GM12878 (cell line): ENCODE data around the gene MT1H. TPM values are rescaled to one million over a fixed set of nuclear protein-coding genes. Genes with fewer than 3 reads are reported as not detected.

Source experiments
- ATAC-seq: fragments of 200-7000 bp; cut with Tn5 transposase; 3 replicates; pipeline ENCODE4 v1.9.1; 2020; ENCODE audit warnings: mild to moderate bottlenecking, moderate library complexity
- BruUV-seq: library from RNA; stranded (reverse); fragments of 400-500 nt; replicated peaks from 2 replicates; lab custom pipeline; 2021; lab: Mats Ljungman, UMichigan
- CTCF ChIA-PET: fragments of 300-600 bp; sonication (Branson Sonifier 250); formaldehyde crosslinking; extraction: SDS; loops from one replicate; lab custom pipeline; 2021; ENCODE audit warnings: inconsistent platforms; lab: Yijun Ruan, JAX
- POLR2A ChIA-PET: fragments of 350-600 bp; formaldehyde crosslinking; extraction: SDS; loops from one replicate; lab custom pipeline; 2021; ENCODE audit warnings: inconsistent platforms; lab: Charles Lee
- RAD21 ChIA-PET: fragments of 300-600 bp; sonication (Branson Sonifier 250); formaldehyde crosslinking; loops from one replicate; lab custom pipeline; 2023; ENCODE audit warnings: antibody characterized with exemption; ENCODE audit not compliant: unreplicated experiment; lab: Charles Lee
- SMC1A ChIA-PET: fragments of 300-600 bp; sonication (Branson Sonifier 250); formaldehyde crosslinking; loops from one replicate; lab custom pipeline; 2023; ENCODE audit not compliant: unreplicated experiment, uncharacterized antibody; lab: Charles Lee
- DNase-seq: peaks from one replicate; pipeline ENCODE4 v3.0.0-alpha.2; 2011; ENCODE audit warnings: low read depth, low spot score
- FAIRE-seq: peaks from 3 replicates; lab custom pipeline; 2011; peaks lifted over from hg19 to GRCh38; lab: Jason Lieb, UNC
- H2AFZ ChIP-seq: 2 replicates; pipeline ENCODE4 v1.6.0; 2011; ENCODE audit warnings: low read depth, low read length, control low read depth; ENCODE audit not compliant: control insufficient read depth
- H3K27ac ChIP-seq: 2 replicates; pipeline ENCODE4 v1.5.1; 2011; ENCODE audit warnings: control low read depth; ENCODE audit not compliant: control insufficient read depth, insufficient read depth
- H3K27me3 ChIP-seq, 2 experiments: replicated peaks in 1 of 2; 2 replicates each; pipeline versions ENCODE4 v1.6.0 to v1.6.1; 2011; ENCODE audit warnings: low read length in 1 of 2; ENCODE audit not compliant: control insufficient read depth in 2 of 2, insufficient read depth in 2 of 2
- H3K36me3 ChIP-seq, 2 experiments: 2 replicates each; pipeline ENCODE4 v1.5.1; 2011; ENCODE audit warnings: low read length in 1 of 2; ENCODE audit not compliant: control insufficient read depth in 2 of 2, insufficient read depth in 2 of 2
- H3K4me1 ChIP-seq: 2 replicates; pipeline ENCODE4 v1.6.1; 2011; ENCODE audit warnings: mild to moderate bottlenecking, low read length, moderate library complexity, mixed read lengths; ENCODE audit not compliant: control insufficient read depth, insufficient read depth
- H3K4me2 ChIP-seq: 2 replicates; pipeline ENCODE4 v1.6.0; 2011; ENCODE audit warnings: control low read depth; ENCODE audit not compliant: control insufficient read depth, insufficient read depth
- H3K4me3 ChIP-seq: fragments of 200-600 bp; sonication (generic); 2 replicates; pipeline ENCODE4 v1.5.1; 2016
- H3K79me2 ChIP-seq: 2 replicates; pipeline ENCODE4 v1.6.0; 2011; ENCODE audit warnings: low read length; ENCODE audit not compliant: control insufficient read depth, insufficient read depth
- H3K9ac ChIP-seq: 2 replicates; pipeline ENCODE4 v1.8.0; 2011; ENCODE audit warnings: low read length, control low read depth, mixed read lengths; ENCODE audit not compliant: control insufficient read depth, insufficient read depth
- H3K9me3 ChIP-seq: replicated peaks from 3 replicates; pipeline ENCODE4 v1.5.1; 2011; ENCODE audit warnings: mild to moderate bottlenecking, low read length; ENCODE audit not compliant: control insufficient read depth, insufficient read depth
- H4K20me1 ChIP-seq: 2 replicates; pipeline ENCODE4 v1.6.0; 2011; ENCODE audit not compliant: control insufficient read depth, insufficient read depth
- CEBPZ ChIP-seq: fragments of 150-350 bp; IDR thresholded peaks from 2 replicates; pipeline ENCODE4 v1.6.1; 2016; ENCODE audit warnings: low read depth, low read length
- EGR1 ChIP-seq, 2 experiments: IDR thresholded peaks; 1 replicate in 1 of 2; 2 replicates in 1 of 2; pipeline ENCODE4 v1.6.1; 2011 to 2012; ENCODE audit warnings: low read depth in 2 of 2, low read length in 2 of 2, borderline replicate concordance in 1 of 2, mild to moderate bottlenecking in 1 of 2, moderate library complexity in 1 of 2
- EZH2 ChIP-seq: IDR thresholded peaks from 2 replicates; pipeline ENCODE4 v1.6.1; 2012; ENCODE audit warnings: low read depth, mild to moderate bottlenecking, control low read depth, inconsistent platforms, low read length, borderline replicate concordance; ENCODE audit not compliant: control insufficient read depth
- FOXK2 ChIP-seq: fragments of 450-650 bp; IDR thresholded peaks from 2 replicates; pipeline ENCODE4 v1.6.1; 2017; ENCODE audit warnings: mild to moderate bottlenecking, moderate library complexity
- PBX3 ChIP-seq: IDR thresholded peaks from 2 replicates; pipeline ENCODE4 v1.6.1; 2011; ENCODE audit warnings: mild to moderate bottlenecking, low read depth, low read length, moderate library complexity; ENCODE audit not compliant: insufficient replicate concordance
- SMAD1 ChIP-seq: fragments of 450-650 bp; IDR thresholded peaks from 2 replicates; pipeline ENCODE4 v1.6.1; 2018; ENCODE audit warnings: mild to moderate bottlenecking, low read depth; ENCODE audit not compliant: partially characterized antibody
- SRF ChIP-seq, 2 experiments: IDR thresholded peaks; 2 replicates each; pipeline ENCODE4 v1.6.1; 2011; ENCODE audit warnings: low read depth in 2 of 2, low read length in 2 of 2, mild to moderate bottlenecking in 1 of 2, moderate library complexity in 1 of 2
- TAF1 ChIP-seq: IDR thresholded peaks from 2 replicates; pipeline ENCODE4 v1.6.1; 2011; ENCODE audit warnings: mild to moderate bottlenecking, low read depth, low read length, borderline replicate concordance
- TCF3 ChIP-seq: IDR thresholded peaks from 2 replicates; pipeline ENCODE4 v1.6.1; 2012; ENCODE audit warnings: low read depth, mild to moderate bottlenecking, low read length, borderline replicate concordance; ENCODE audit not compliant: insufficient read depth
- TCF7 ChIP-seq: IDR thresholded peaks from 2 replicates; pipeline ENCODE4 v1.6.1; 2014; ENCODE audit warnings: antibody characterized with exemption, borderline replicate concordance
- ZNF622 ChIP-seq: fragments of 450-650 bp; IDR thresholded peaks from 2 replicates; pipeline ENCODE4 v1.6.1; 2017; ENCODE audit warnings: mild to moderate bottlenecking, inconsistent platforms
- WGBS: methylation state at CpG from one replicate; pipeline ENCODE4 v1.1.6; 2016; ENCODE audit warnings: low lambda C conversion rate; ENCODE audit not compliant: insufficient replicate concordance, insufficient coverage; ENCODE audit errors: missing lambda C conversion rate; 5-methylcytosine and 5-hydroxymethylcytosine counted together
- in situ Hi-C: fragments of 300-500 bp; cut with MboI; formaldehyde crosslinking; loops from 9 replicates; pipeline ENCODE4 v1.14.3; 2018; ENCODE audit warnings: mixed read lengths
- intact Hi-C: fragments of 100-400 bp; cut with micrococcal nuclease; formaldehyde crosslinking; loops from one replicate; pipeline ENCODE4 v1.14.2; 2022; ENCODE audit not compliant: unreplicated experiment
- polyA plus RNA-seq, 11 experiments: library from polyadenylated mRNA; depleted of rRNA in 4 of 11; unstranded in 6 of 11; stranded (reverse) in 5 of 11; fragments of >200 nt; fragmentation: Nextera tagmentation in 4 of 11; fragmentation: Illumina TruSeq in 1 of 11; extraction: Ambion mirVana in 4 of 11; extraction: Trizol in 1 of 11; gene quantifications; 1 replicate in 1 of 11; 2 replicates in 10 of 11; pipeline versions ENCODE4 v1.2.1 to v1.2.3, GENCODE V29; 2011 to 2016; ENCODE audit warnings: inconsistent platforms in 2 of 11, missing spikeins in 2 of 11, low read depth in 1 of 11
- total RNA-seq, 4 experiments: library from RNA; depleted of rRNA in 3 of 4; stranded (reverse); fragments of >200 nt in 3 of 4; fragmentation: Illumina TruSeq in 1 of 4; extraction: Trizol in 1 of 4; gene quantifications; 2 replicates each; pipeline versions ENCODE4 v1.2.1 to v1.2.3, GENCODE V29; 2013 to 2021
- TF ChIP-seq, protein P1 (sequence below): fragments of 450-650 bp; IDR thresholded peaks from 2 replicates; pipeline ENCODE4 v1.6.1; 2016; ENCODE audit warnings: mild to moderate bottlenecking

Gene MT1H
- total and polyA plus RNA-seq, 10 of the 15 experiments (the other 5 are each of a cell fraction or from before 2014, with no cell fraction given): 0.40 to 6.0 (median 1.1) TPM; not detected in 2

DNA sequence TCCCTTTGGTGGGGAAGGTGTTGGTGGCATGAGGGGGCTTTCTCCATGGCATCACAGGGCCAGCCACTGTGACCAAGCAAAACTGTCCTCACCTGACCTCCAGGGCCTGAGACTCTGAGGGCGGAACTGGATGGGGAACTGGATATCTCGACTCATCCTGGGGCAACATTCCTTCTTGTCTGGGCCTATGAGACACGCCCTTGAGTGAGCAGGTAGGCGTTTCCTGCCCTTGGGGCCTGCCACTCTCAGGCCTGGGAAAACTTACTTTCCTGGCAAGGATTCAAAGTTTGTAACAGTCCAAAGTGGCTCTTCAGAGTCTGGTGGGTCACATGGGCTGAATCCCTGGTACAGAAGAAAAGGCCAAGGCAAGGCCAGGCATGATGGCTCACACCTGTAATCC, 22.3 kb downstream of the MT1H start (continued):
- no peak for TF ChIP-seq PBX3
- no peak for TF ChIP-seq SRF (IDR thresholded peaks at IDR 0.05; ENCODE audit: low read depth in 2 of 2, low read length in 2 of 2)
- TF ChIP-seq TCF3: no peak
- TF ChIP-seq ZNF622: no peak

DNA sequence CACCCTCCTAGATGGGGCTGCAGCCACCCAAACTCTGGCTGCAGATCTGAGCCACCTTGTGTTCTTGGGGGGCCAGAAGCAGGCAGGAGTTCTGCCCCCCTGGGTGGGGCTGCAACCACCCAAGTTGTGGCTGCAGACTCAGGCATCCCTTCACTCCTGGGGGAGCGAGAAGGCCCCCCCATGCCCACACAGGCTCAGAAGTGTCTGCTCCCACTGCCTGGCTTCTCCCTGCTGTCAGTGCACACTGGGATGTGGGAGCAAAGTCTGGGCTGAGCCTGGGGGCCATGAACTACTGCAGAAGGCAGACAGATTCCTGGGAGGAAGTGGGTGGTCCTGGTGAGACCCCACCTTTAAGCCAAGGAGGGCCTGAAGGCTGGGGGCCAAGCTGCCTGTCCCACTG, 25.6 kb downstream of the MT1H start:
- Histone ChIP-seq H3K36me3 (no peaks in the 10 kb centered on the region), H3K4me1 (no peaks in the 10 kb centered on the region), H3K79me2 (no peaks in the 10 kb centered on the region), H4K20me1 (no peaks in the 10 kb centered on the region), H3K4me3 (no peak overlapping the region), H2AFZ (no peak overlapping the region), H3K9ac (no peak overlapping the region), H3K27me3 (no peaks in the 10 kb centered on the region; a peak in 1 of 4 replicates), H3K9me3 (no peaks in the 10 kb centered on the region; the same call in 2 of the 3 replicates), H3K4me2 (no peak overlapping the region), H3K27ac (no peak overlapping the region)
- no peak for TF ChIP-seq CEBPZ
- no peak for TF ChIP-seq EZH2
- TF ChIP-seq EGR1 (IDR thresholded peaks at IDR 0.05; ENCODE audit: borderline replicate concordance in 1 of 2, low read depth in 2 of 2, low read length in 2 of 2): no peak
- TF ChIP-seq SMAD1: no peak
- TF ChIP-seq FOXK2: no peak
- TF ChIP-seq TAF1: no peak
- no peak for TF ChIP-seq TCF7
- TF ChIP-seq, protein P1, sequence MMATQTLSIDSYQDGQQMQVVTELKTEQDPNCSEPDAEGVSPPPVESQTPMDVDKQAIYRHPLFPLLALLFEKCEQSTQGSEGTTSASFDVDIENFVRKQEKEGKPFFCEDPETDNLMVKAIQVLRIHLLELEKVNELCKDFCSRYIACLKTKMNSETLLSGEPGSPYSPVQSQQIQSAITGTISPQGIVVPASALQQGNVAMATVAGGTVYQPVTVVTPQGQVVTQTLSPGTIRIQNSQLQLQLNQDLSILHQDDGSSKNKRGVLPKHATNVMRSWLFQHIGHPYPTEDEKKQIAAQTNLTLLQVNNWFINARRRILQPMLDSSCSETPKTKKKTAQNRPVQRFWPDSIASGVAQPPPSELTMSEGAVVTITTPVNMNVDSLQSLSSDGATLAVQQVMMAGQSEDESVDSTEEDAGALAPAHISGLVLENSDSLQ: no peak
- FAIRE-seq (no peak), ATAC-seq (no peak), DNase-seq (no peak)
- ChIA-PET POLR2A (no interaction called here), CTCF (interaction anchor here (1.4 kb wide), 2 partner anchors 95 to 118 kb away, joined by 4 to 6 read pairs; no protein-coding TSS in a partner anchor), SMC1A (no interaction called here), RAD21 (no interaction called here)
- BruUV-seq: no TSS peak
- in situ Hi-C loops: loop anchor here (25.0 kb wide), 1 partner anchor 758 kb away; no protein-coding TSS in a partner anchor
- intact Hi-C loops: no loop called here
- WGBS: 0% methylated on average over 1 of the region's 1 CpG
